Loucy (cell line): ENCODE measurements around the gene EGFLAM.

Source experiments
- CTCF ChIP-seq: fragments of 200-600 bp; sonication (generic); conservative IDR thresholded peaks from 2 replicates; pipeline ENCODE4 v1.5.1; 2014; ENCODE audit warnings: mild to moderate bottlenecking, antibody characterized with exemption, low read length
- EZH2phosphoT487 ChIP-seq: fragments of 200-600 bp; IDR thresholded peaks from 2 replicates; pipeline ENCODE4 v1.6.1; 2018; ENCODE audit warnings: antibody characterized with exemption, mild to moderate bottlenecking, moderate library complexity, borderline replicate concordance

GRCh38 chr5:38369692-38370091, 111.3 kb downstream of the EGFLAM start:
- TF ChIP-seq CTCF (no peak), EZH2phosphoT487 (no peak)
